K562 (cell line): ENCODE results near the gene MICU1.

ENCODE experiments used
- PREB ChIP-seq: sonication (generic); formaldehyde crosslinking; IDR thresholded peaks from 2 replicates; pipeline ENCODE4 v1.8.1; 2023; ENCODE audit warnings: mild to moderate bottlenecking, missing genetic modification reagents
- TF ChIP-seq, protein P1 (sequence below): fragments of 450-650 bp; IDR thresholded peaks from 2 replicates; pipeline ENCODE4 v1.6.1; 2018; ENCODE audit not compliant: partially characterized antibody

GRCh38 chr10:72429931-72430330 lies 195.9 kb downstream of the MICU1 start:
- TF ChIP-seq, protein P1, sequence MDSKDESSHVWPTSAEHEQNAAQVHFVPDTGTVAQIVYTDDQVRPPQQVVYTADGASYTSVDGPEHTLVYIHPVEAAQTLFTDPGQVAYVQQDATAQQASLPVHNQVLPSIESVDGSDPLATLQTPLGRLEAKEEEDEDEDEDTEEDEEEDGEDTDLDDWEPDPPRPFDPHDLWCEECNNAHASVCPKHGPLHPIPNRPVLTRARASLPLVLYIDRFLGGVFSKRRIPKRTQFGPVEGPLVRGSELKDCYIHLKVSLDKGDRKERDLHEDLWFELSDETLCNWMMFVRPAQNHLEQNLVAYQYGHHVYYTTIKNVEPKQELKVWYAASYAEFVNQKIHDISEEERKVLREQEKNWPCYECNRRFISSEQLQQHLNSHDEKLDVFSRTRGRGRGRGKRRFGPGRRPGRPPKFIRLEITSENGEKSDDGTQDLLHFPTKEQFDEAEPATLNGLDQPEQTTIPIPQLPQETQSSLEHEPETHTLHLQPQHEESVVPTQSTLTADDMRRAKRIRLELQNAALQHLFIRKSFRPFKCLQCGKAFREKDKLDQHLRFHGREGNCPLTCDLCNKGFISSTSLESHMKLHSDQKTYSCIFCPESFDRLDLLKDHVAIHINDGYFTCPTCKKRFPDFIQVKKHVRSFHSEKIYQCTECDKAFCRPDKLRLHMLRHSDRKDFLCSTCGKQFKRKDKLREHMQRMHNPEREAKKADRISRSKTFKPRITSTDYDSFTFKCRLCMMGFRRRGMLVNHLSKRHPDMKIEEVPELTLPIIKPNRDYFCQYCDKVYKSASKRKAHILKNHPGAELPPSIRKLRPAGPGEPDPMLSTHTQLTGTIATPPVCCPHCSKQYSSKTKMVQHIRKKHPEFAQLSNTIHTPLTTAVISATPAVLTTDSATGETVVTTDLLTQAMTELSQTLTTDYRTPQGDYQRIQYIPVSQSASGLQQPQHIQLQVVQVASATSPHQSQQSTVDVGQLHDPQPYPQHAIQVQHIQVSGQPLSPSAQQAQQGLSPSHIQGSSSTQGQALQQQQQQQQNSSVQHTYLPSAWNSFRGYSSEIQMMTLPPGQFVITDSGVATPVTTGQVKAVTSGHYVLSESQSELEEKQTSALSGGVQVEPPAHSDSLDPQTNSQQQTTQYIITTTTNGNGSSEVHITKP = no peak
- no peak for TF ChIP-seq PREB
